Ovary (tissue), 9 donors: ENCODE results near the gene DELE1. TPM values are rescaled to one million over a fixed set of nuclear protein-coding genes. Genes with fewer than 3 reads are reported as not detected.

Experiments used
- DNase-seq, 5 donors: peaks; one replicate each; pipeline ENCODE4 v3.0.0-alpha.2; 2019 to 2020
- H3K27ac ChIP-seq, 2 donors: fragments of 200-600 bp; one replicate each; pipeline versions ENCODE4 v1.5.1 to v1.8.0; 2019 to 2022
- H3K27me3 ChIP-seq: fragments of 200-600 bp; one replicate; pipeline ENCODE4 v1.8.0; 2022
- H3K36me3 ChIP-seq: fragments of 200-600 bp; sonication (generic); one replicate; pipeline ENCODE4 v1.5.1; 2019
- H3K4me1 ChIP-seq: one replicate; pipeline ENCODE4 v1.8.1; 2013; ENCODE audit warnings: mild to moderate bottlenecking, moderate library complexity; ENCODE audit not compliant: insufficient read depth
- H3K4me3 ChIP-seq: fragments of 200-600 bp; sonication (generic); one replicate; pipeline ENCODE4 v1.5.1; 2017
- H3K9me3 ChIP-seq, 2 donors: fragments of 200-600 bp in 1 of 2; sonication (generic) in 1 of 2; one replicate each; pipeline versions ENCODE4 v1.5.1 to v1.8.1; 2013 to 2019; ENCODE audit warnings: mild to moderate bottlenecking in 1 of 2, moderate library complexity in 1 of 2
- CTCF ChIP-seq, 3 donors: fragments of 450-650 bp in 2 of 3; fragments of 200-600 bp in 1 of 3; IDR thresholded peaks; one replicate each; pipeline versions ENCODE4 v1.5.1 to v1.8.0; 2016 to 2022; ENCODE audit warnings: antibody characterized with exemption in 3 of 3, mild to moderate bottlenecking in 1 of 3
- EP300 ChIP-seq: sonication (generic); formaldehyde crosslinking; IDR thresholded peaks from one replicate; pipeline ENCODE4 v1.6.1; 2017; ENCODE audit warnings: antibody characterized with exemption
- POLR2A ChIP-seq: fragments of 450-650 bp; IDR thresholded peaks from one replicate; pipeline ENCODE4 v1.6.1; 2017; ENCODE audit warnings: antibody characterized with exemption, mild to moderate bottlenecking, moderate library complexity
- WGBS, 3 donors: extraction: QIAGEN DNeasy Blood & Tissue Kit in 1 of 3; methylation state at CpG; one replicate each; pipeline versions ENCODE4 v1.1.5 to v1.1.7; 2013 to 2017; 5-methylcytosine and 5-hydroxymethylcytosine counted together
- intact Hi-C, 4 donors: fragments of 100-400 bp; cut with DNase I; formaldehyde crosslinking; loops; one replicate each; pipeline versions ENCODE4 v1.11.0 to v1.15.1; 2022 to 2023
- polyA plus RNA-seq, 2 donors: library from polyadenylated mRNA; stranded (reverse); fragments of 200-250 nt in 1 of 2; fragments of 350-450 nt in 1 of 2; fragmentation: Illumina TruSeq in 1 of 2; extraction: RNeasy Lipid Tissue Mini Kit (QIAGEN cat#74804) in 1 of 2; gene quantifications; one replicate each; pipeline ENCODE4 v1.2.3, GENCODE V29; 2013 to 2014
- total RNA-seq, 7 donors: library from RNA; depleted of rRNA in 2 of 7; stranded (reverse); fragments of >200 nt in 2 of 7; fragmentation: NEBNext Ultra II Directional in 3 of 7; extraction: Animal tissue kit (Norgen Biotek cat#: 25700) in 3 of 7; gene quantifications; one replicate each; pipeline versions ENCODE4 v1.1.0 to v1.2.4, GENCODE V29; 2016 to 2023
- donor health status: DM: no; HTN: no; CAD: no; lungs with moderate emphysema.
- donor health status: DM: no; HTN: no; CAD: no.
- donor health status: Bipolar disorder and iron deficiency.
- donor health status: DM: yes; HTN: yes; CAD: no.
- donor health status: DM: no; HTN: no; CAD: no.
- donor health status: DM: yes; HTN: yes; CAD: no.

DELE1 gene
- total and polyA plus RNA-seq, 9 donors = 39.0 to 69.8 (median 48.4) TPM

GRCh38 chr5:141906517-141906916 is 17.2 kb upstream of the DELE1 start:
- TF ChIP-seq POLR2A (no peak), EP300 (no peak), CTCF (IDR thresholded peaks at IDR 0.05) (no peak)
- no peak for DNase-seq
- Histone ChIP-seq H3K27me3 (no peaks in the 10 kb centered on the region), H3K4me1 (no peaks in the 10 kb centered on the region), H3K9me3 (no peaks in the 10 kb centered on the region), H3K27ac (no peak overlapping the region), H3K36me3 (no peaks in the 10 kb centered on the region), H3K4me3 (no peak overlapping the region)
- 0 to 93% (median 40%) methylated on average over 1 of the region's 1 CpG for WGBS, 3 donors
- intact Hi-C loops = no loop called here

GRCh38 chr5:141906972-141907371 is 16.7 kb upstream of the DELE1 start:
- no peak for DNase-seq
- no peaks in the 10 kb centered on the region for H3K27me3 ChIP-seq
- no peak overlapping the region for H3K27ac ChIP-seq
- no peaks in the 10 kb centered on the region for H3K36me3 ChIP-seq
- WGBS, 3 donors = 0 to 3% (median 2%) methylated on average over 1 of the region's 1 CpG
- intact Hi-C loops = no loop called here
- no peaks in the 10 kb centered on the region for H3K4me1 ChIP-seq
- H3K9me3 ChIP-seq = no peaks in the 10 kb centered on the region
- H3K4me3 ChIP-seq = no peak overlapping the region
- no peak for TF ChIP-seq CTCF (IDR thresholded peaks at IDR 0.05)
- no peak for TF ChIP-seq EP300
- no peak for TF ChIP-seq POLR2A

GRCh38 chr5:141908796-141909195 is 14.9 kb upstream of the DELE1 start:
- no peaks in the 10 kb centered on the region for H3K9me3 ChIP-seq
- no peaks in the 10 kb centered on the region for H3K27me3 ChIP-seq
- H3K4me3 ChIP-seq = no peak overlapping the region
- H3K4me1 ChIP-seq = peaks cover 2% of the 10 kb centered on the region
- H3K36me3 ChIP-seq = no peaks in the 10 kb centered on the region
- DNase-seq = no peak
- TF ChIP-seq CTCF (IDR thresholded peaks at IDR 0.05) = no peak
- no peak for TF ChIP-seq POLR2A
- TF ChIP-seq EP300 = no peak
- no peak overlapping the region for H3K27ac ChIP-seq
- WGBS, 3 donors = 82 to 88% (median 85%) methylated on average over 2 of the region's 2 CpGs
- intact Hi-C loops = no loop called here

GRCh38 chr5:141909212-141909611 is 14.5 kb upstream of the DELE1 start:
- H3K27me3 ChIP-seq = no peaks in the 10 kb centered on the region
- DNase-seq = no peak
- no peaks in the 10 kb centered on the region for H3K36me3 ChIP-seq
- 71 to 90% (median 84%) methylated on average over 4 of the region's 4 CpGs for WGBS, 3 donors
- TF ChIP-seq CTCF (IDR thresholded peaks at IDR 0.05) (no peak), EP300 (no peak), POLR2A (no peak)
- H3K9me3 ChIP-seq = no peaks in the 10 kb centered on the region
- intact Hi-C loops = no loop called here
- H3K27ac ChIP-seq = no peak overlapping the region
- peaks cover 2% of the 10 kb centered on the region for H3K4me1 ChIP-seq
- no peak overlapping the region for H3K4me3 ChIP-seq
